GM23338 (cell line): ENCODE data around the gene HPS5. TPM values are rescaled to one million over a fixed set of nuclear protein-coding genes. Genes with fewer than 3 reads are reported as not detected.

Experiments used
- ATAC-seq: fragments of 200-7000 bp; cut with Tn5 transposase; 3 replicates; pipeline ENCODE4 v1.9.1; 2020
- DNase-seq: peaks from one replicate; pipeline ENCODE4 v3.0.0-alpha.2; 2015; ENCODE audit warnings: low spot score
- H2AFZ ChIP-seq: fragments of 200-600 bp; sonication (generic); 2 replicates; pipeline ENCODE4 v1.8.0; 2016; ENCODE audit warnings: antibody characterized with exemption, mild to moderate bottlenecking, moderate library complexity
- H3F3A ChIP-seq: fragments of 200-600 bp; sonication (generic); replicated peaks from 2 replicates; pipeline ENCODE4 v1.8.0; 2017; ENCODE audit warnings: antibody characterized with exemption, mixed run types, low read depth
- H3K27ac ChIP-seq: fragments of 200-600 bp; sonication (generic); 2 replicates; pipeline ENCODE4 v1.6.1; 2016; ENCODE audit warnings: low read depth
- H3K27me3 ChIP-seq: fragments of 200-600 bp; sonication (generic); 2 replicates; pipeline ENCODE4 v1.8.0; 2016; ENCODE audit warnings: mild to moderate bottlenecking, mixed run types, moderate library complexity; ENCODE audit not compliant: insufficient read depth
- H3K36me3 ChIP-seq: fragments of 200-600 bp; sonication (generic); 2 replicates; pipeline ENCODE4 v1.8.0; 2016; ENCODE audit warnings: mild to moderate bottlenecking; ENCODE audit not compliant: insufficient read depth
- H3K4me1 ChIP-seq: fragments of 200-600 bp; sonication (generic); 2 replicates; pipeline ENCODE4 v1.8.0; 2016; ENCODE audit warnings: mild to moderate bottlenecking, moderate library complexity; ENCODE audit not compliant: insufficient read depth
- H3K4me2 ChIP-seq: fragments of 200-600 bp; sonication (generic); 2 replicates; pipeline ENCODE4 v1.7.1; 2017; ENCODE audit warnings: mixed run types
- H3K4me3 ChIP-seq: fragments of 200-600 bp; sonication (generic); 2 replicates; pipeline ENCODE4 v1.6.1; 2016; ENCODE audit warnings: mixed run types
- H3K79me2 ChIP-seq: fragments of 200-600 bp; sonication (generic); replicated peaks from 2 replicates; pipeline ENCODE4 v1.8.0; 2017; ENCODE audit warnings: mild to moderate bottlenecking; ENCODE audit not compliant: insufficient read depth
- H3K9me2 ChIP-seq: fragments of 200-600 bp; sonication (generic); 2 replicates; pipeline ENCODE4 v1.8.0; 2017; ENCODE audit not compliant: insufficient read depth
- H4K20me1 ChIP-seq: fragments of 200-600 bp; sonication (generic); replicated peaks from 2 replicates; pipeline ENCODE4 v1.8.0; 2017; ENCODE audit warnings: mild to moderate bottlenecking; ENCODE audit not compliant: insufficient read depth
- H3K27ac Mint-ChIP-seq: 2 replicates; pipeline ENCODE4 v1.8.0; 2020; ENCODE audit warnings: inconsistent platforms, mild to moderate bottlenecking, moderate library complexity, mixed read lengths
- H3K27me3 Mint-ChIP-seq: 3 replicates; pipeline ENCODE4 v1.8.0; 2022; ENCODE audit warnings: low read depth, mild to moderate bottlenecking, moderate library complexity, mixed read lengths, inconsistent platforms; ENCODE audit not compliant: insufficient read depth, poor library complexity
- H3K36me3 Mint-ChIP-seq: 3 replicates; pipeline ENCODE4 v1.8.0; 2021; ENCODE audit warnings: low read depth, mild to moderate bottlenecking, inconsistent platforms, moderate library complexity, mixed read lengths
- H3K4me1 Mint-ChIP-seq: 3 replicates; pipeline ENCODE4 v1.8.0; 2020; ENCODE audit warnings: mild to moderate bottlenecking, inconsistent platforms, mixed read lengths
- H3K4me3 Mint-ChIP-seq: 3 replicates; pipeline ENCODE4 v1.8.0; 2021; ENCODE audit warnings: moderate library complexity, mild to moderate bottlenecking, inconsistent platforms, mixed read lengths
- H3K9me3 Mint-ChIP-seq: 3 replicates; pipeline ENCODE4 v1.8.0; 2020; ENCODE audit warnings: moderate library complexity, mild to moderate bottlenecking, inconsistent platforms, mixed read lengths
- CREB1 ChIP-seq: fragments of 250-450 bp; sonication (Bioruptor Pico); IDR thresholded peaks from 2 replicates; pipeline ENCODE4 v1.5.0; 2020; ENCODE audit warnings: low read depth, mild to moderate bottlenecking, moderate library complexity
- CTCF ChIP-seq, 2 experiments: fragments of 200-600 bp in 1 of 2; sonication (generic) in 1 of 2; conservative IDR thresholded peaks; 2 replicates each; pipeline versions ENCODE4 v1.5.1 to v1.6.1; 2016 to 2017; ENCODE audit warnings: antibody characterized with exemption in 2 of 2, low read depth in 2 of 2, mild to moderate bottlenecking in 2 of 2, moderate library complexity in 1 of 2
- ETS1 ChIP-seq: IDR thresholded peaks from 2 replicates; pipeline ENCODE4 v1.6.1; 2016; ENCODE audit warnings: antibody characterized with exemption
- EZH2 ChIP-seq: fragments of 200-600 bp; sonication (generic); IDR thresholded peaks from one replicate; pipeline ENCODE4 v1.8.0; 2017; ENCODE audit warnings: antibody characterized with exemption, mild to moderate bottlenecking, low read depth; ENCODE audit not compliant: unreplicated experiment
- EZH2phosphoT487 ChIP-seq: fragments of 200-600 bp; sonication (generic); IDR thresholded peaks from one replicate; pipeline ENCODE4 v1.8.1; 2018; ENCODE audit warnings: antibody characterized with exemption; ENCODE audit not compliant: unreplicated experiment
- NANOG ChIP-seq: IDR thresholded peaks from 2 replicates; pipeline ENCODE4 v1.6.1; 2016; ENCODE audit warnings: antibody characterized with exemption, borderline replicate concordance
- REST ChIP-seq: IDR thresholded peaks from one replicate; pipeline ENCODE4 v1.6.1; 2018; ENCODE audit warnings: antibody characterized with exemption; ENCODE audit not compliant: unreplicated experiment
- STAT1 ChIP-seq: IDR thresholded peaks from one replicate; pipeline ENCODE4 v1.6.1; 2016; ENCODE audit warnings: antibody characterized with exemption; ENCODE audit not compliant: unreplicated experiment
- ZNF114 ChIP-seq: fragments of 250-450 bp; sonication (Bioruptor Pico); IDR thresholded peaks from 2 replicates; pipeline ENCODE4 v1.5.0; 2020; ENCODE audit warnings: mild to moderate bottlenecking, moderate library complexity
- ZNF331 ChIP-seq: fragments of 250-450 bp; sonication (Bioruptor Pico); IDR thresholded peaks from 2 replicates; pipeline ENCODE4 v1.5.0; 2020; ENCODE audit warnings: low read depth, mild to moderate bottlenecking, moderate library complexity
- polyA plus RNA-seq: library from polyadenylated mRNA; unstranded; fragments of >200 nt; fragmentation: Nextera tagmentation; extraction: Ambion mirVana; gene quantifications from 2 replicates; pipeline ENCODE4 v1.2.1, GENCODE V29; 2016
- total RNA-seq: library from RNA; depleted of rRNA; stranded (reverse); fragments of >200 nt; shearing (Covaris generic); gene quantifications from 2 replicates; pipeline ENCODE4 v1.2.3, GENCODE V29; 2014

The HPS5 gene
- total and polyA plus RNA-seq, 2 experiments from 2014 or later = 11.5 to 18.6 TPM

- H3K4me1 Mint-ChIP-seq = no peaks in the 10 kb centered on the region
- no peak overlapping the region for H3K27ac Mint-ChIP-seq
- TF ChIP-seq STAT1 (no peak), CTCF (conservative IDR thresholded peaks at IDR 0.05; ENCODE audit: low read depth in 2 of 2) (no peak), EZH2 (no peak), REST (no peak), CREB1 (CRISPR knock-in tag) (no peak), NANOG (no peak), ZNF114 (CRISPR knock-in tag) (no peak), ETS1 (no peak)
Measured at GRCh38 chr11:18261721-18262120, 60.2 kb downstream of the HPS5 start.

GRCh38 chr11:18259259-18259658, 62.7 kb downstream of the HPS5 start:
- Histone ChIP-seq H3K27ac (no peak overlapping the region), H3K4me1 (no peaks in the 10 kb centered on the region; the same call in 1 of the 2 replicates), H3K4me3 (no peak overlapping the region), H2AFZ (no peak overlapping the region), H3K27me3 (no peaks in the 10 kb centered on the region), H3K79me2 (no peaks in the 10 kb centered on the region), H3K36me3 (no peaks in the 10 kb centered on the region), H3F3A (no peaks in the 10 kb centered on the region), H3K9me2 (peaks cover 12% of the 10 kb centered on the region; the same call in 1 of the 2 replicates), H4K20me1 (no peaks in the 10 kb centered on the region), H3K4me2 (no peak overlapping the region)
- Mint-ChIP-seq H3K9me3 (no peaks in the 10 kb centered on the region), H3K27ac (no peak overlapping the region), H3K27me3 (peaks cover 8% of the 10 kb centered on the region), H3K4me3 (no peak overlapping the region), H3K4me1 (no peaks in the 10 kb centered on the region), H3K36me3 (no peaks in the 10 kb centered on the region)
- ATAC-seq = no peak
- DNase-seq = no peak
- TF ChIP-seq STAT1 (no peak), CREB1 (CRISPR knock-in tag) (no peak), CTCF (conservative IDR thresholded peaks at IDR 0.05; ENCODE audit: low read depth in 2 of 2) (no peak), EZH2phosphoT487 (no peak), ZNF331 (CRISPR knock-in tag) (no peak)

More at GRCh38 chr11:18261721-18262120, 60.2 kb downstream of the HPS5 start:
- H3K4me3 Mint-ChIP-seq = no peak overlapping the region
- DNase-seq (no peak), ATAC-seq (no peak)
- H2AFZ ChIP-seq = no peak overlapping the region
- no peaks in the 10 kb centered on the region for H3K36me3 ChIP-seq
- no peak overlapping the region for H3K27ac ChIP-seq
- H3K79me2 ChIP-seq = no peaks in the 10 kb centered on the region
- no peak overlapping the region for H3K4me3 ChIP-seq
- H3K27me3 Mint-ChIP-seq = peaks cover 2% of the 10 kb centered on the region
- H3K4me1 ChIP-seq = no peaks in the 10 kb centered on the region; the same call in 1 of the 2 replicates
- H4K20me1 ChIP-seq = no peaks in the 10 kb centered on the region
- H3K9me2 ChIP-seq = peaks cover 12% of the 10 kb centered on the region; the same call in 1 of the 2 replicates
- H3F3A ChIP-seq = no peaks in the 10 kb centered on the region
- no peaks in the 10 kb centered on the region for H3K9me3 Mint-ChIP-seq
- H3K27me3 ChIP-seq = no peaks in the 10 kb centered on the region
- H3K36me3 Mint-ChIP-seq = no peaks in the 10 kb centered on the region
- no peak overlapping the region for H3K4me2 ChIP-seq
